H1 (cell line): ENCODE data around the gene ANKS1B. TPM values are rescaled to one million over a fixed set of nuclear protein-coding genes. Genes with fewer than 3 reads are reported as not detected.

Experiments used
- BACH1 ChIP-seq: IDR thresholded peaks from 2 replicates; pipeline ENCODE4 v1.6.1; 2012; ENCODE audit warnings: low read length, improper control_type of control experiment
- PHF8 ChIP-seq: fragments of 200-600 bp; sonication (generic); conservative IDR thresholded peaks from 2 replicates; pipeline ENCODE4 v1.7.1; 2012; ENCODE audit warnings: low read depth, mild to moderate bottlenecking, inconsistent platforms, low read length, moderate library complexity
- POLR2A ChIP-seq, 2 experiments: IDR thresholded peaks; 1 replicate in 1 of 2; 2 replicates in 1 of 2; pipeline ENCODE4 v1.6.1; 2011; ENCODE audit warnings: low read depth in 2 of 2, low read length in 2 of 2, mild to moderate bottlenecking in 2 of 2; ENCODE audit errors: control extremely low read depth in 1 of 2
- RAD21 ChIP-seq, 2 experiments: IDR thresholded peaks in 1 of 2; conservative IDR thresholded peaks in 1 of 2; 2 replicates each; pipeline ENCODE4 v1.6.1; 2011; ENCODE audit warnings: low read depth in 2 of 2, low read length in 2 of 2, improper control_type of control experiment in 1 of 2, inconsistent platforms in 1 of 2, mild to moderate bottlenecking in 1 of 2, moderate library complexity in 1 of 2
- SP1 ChIP-seq: IDR thresholded peaks from 2 replicates; pipeline ENCODE4 v1.6.1; 2011; ENCODE audit warnings: low read depth, low read length
- TCF12 ChIP-seq: IDR thresholded peaks from 2 replicates; pipeline ENCODE4 v1.6.1; 2011; ENCODE audit warnings: low read depth, mild to moderate bottlenecking, low read length
- polyA plus RNA-seq, 7 experiments: library from polyadenylated mRNA; depleted of rRNA in 3 of 7; stranded (reverse) in 5 of 7; unstranded in 2 of 7; fragments of >200 nt in 5 of 7; fragments of 200-250 nt in 2 of 7; gene quantifications; 1 replicate in 5 of 7; 2 replicates in 1 of 7; 4 replicates in 1 of 7; pipeline versions ENCODE4 v1.2.1 to v1.2.3, GENCODE V29; 2011 to 2013; ENCODE audit warnings: missing spikeins in 2 of 7, mixed read lengths in 2 of 7
- total RNA-seq: library from RNA; stranded (reverse); fragmentation: NEBNext Ultra II Directional; extraction: Animal tissue kit (Norgen Biotek cat#: 25700); gene quantifications from 2 replicates; pipeline ENCODE4 v1.2.1, GENCODE V29; 2021

Gene ANKS1B
- total and polyA plus RNA-seq, 2 of the 8 experiments (the other 6 are each of a cell fraction or from before 2014, with no cell fraction given): 2.7 to 6.1 TPM

GRCh38 chr12:99153293-99153692 is 831.4 kb downstream of the ANKS1B start (continued):
- TF ChIP-seq RAD21 (IDR thresholded peaks at IDR 0.05 in 1 of 2, conservative IDR thresholded peaks at IDR 0.05 in 1 of 2; ENCODE audit: low read depth in 2 of 2, low read length in 2 of 2) (no peak), SP1 (no peak), PHF8 (no peak), TCF12 (no peak), BACH1 (no peak), POLR2A (IDR thresholded peaks at IDR 0.05; ENCODE audit: control extremely low read depth in 1 of 2, low read depth in 2 of 2, low read length in 2 of 2) (no peak)
